Measurements from ENCODE around the gene ARHGEF25.

- TF ChIP-seq POLR2AphosphoS5 (IDR thresholded peaks at IDR 0.05) (no peak), POLR2A (IDR thresholded peaks at IDR 0.05) (no peak), CTCF (IDR thresholded peaks at IDR 0.05) (no peak)
Observed at GRCh38 chr12:57580466-57580795, 30.8 kb upstream of the ARHGEF25 start.
